ENCODE results near the gene GPR137B.
A peak's percentile ranks its signal among the peaks of the same experiment; 100 is the strongest.
"Not testable (repeated sequence)": the region's sequence is repeated elsewhere in the genome, so short reads cannot be mapped to it uniquely, and the experiment has no call there.

The GPR137B gene

GRCh38 chr1:236142253-236143103, at the start of gene GPR137B:
Gene GPR137B, plus strand, starts transcription at chr1:236142539. Its CDS starts 84 bp downstream, at chr1:236142623.
- peaks cover 4% of the 10 kb centered on the region; the same call in 1 of the 2 replicates for H3K27me3 ChIP-seq (replicated peaks; ENCODE audit: control insufficient read depth, insufficient read depth, low read length)

GRCh38 chr1:236092899-236093298, 49.4 kb upstream of the GPR137B start:
- TF ChIP-seq CTCF (IDR thresholded peaks at IDR 0.05; ENCODE audit: insufficient read depth, low read length, poor library complexity, severe bottlenecking) = no peak
- Histone ChIP-seq H3K27me3 (replicated peaks; ENCODE audit: control insufficient read depth, insufficient read depth, low read length) (no peaks in the 10 kb centered on the region), H3K36me3 (ENCODE audit: control insufficient read depth, insufficient read depth, low read length) (no peaks in the 10 kb centered on the region), H3K4me3 (replicated peaks; ENCODE audit: low read depth, low read length) (no peak overlapping the region)
- no peak for DNase-seq (ENCODE audit: extremely low read depth, insufficient read length)

More at GRCh38 chr1:236142253-236143103, at the start of gene GPR137B:
- peak; percentile 76 for DNase-seq (ENCODE audit: extremely low read depth, insufficient read length)
- H3K36me3 ChIP-seq (ENCODE audit: control insufficient read depth, insufficient read depth, low read length) = peaks cover 4% of the 10 kb centered on the region
- H3K4me3 ChIP-seq (replicated peaks; ENCODE audit: low read depth, low read length) = peak within 1 kb of the TSS; percentile 78
- TF ChIP-seq CTCF (IDR thresholded peaks at IDR 0.05; ENCODE audit: insufficient read depth, low read length, poor library complexity, severe bottlenecking) = no peak

GRCh38 chr1:236095705-236096520, 46.4 kb upstream of the GPR137B start:
- Histone ChIP-seq H3K36me3 (ENCODE audit: control insufficient read depth, insufficient read depth, low read length) (no peaks in the 10 kb centered on the region), H3K27me3 (replicated peaks; ENCODE audit: control insufficient read depth, insufficient read depth, low read length) (no peaks in the 10 kb centered on the region), H3K4me3 (replicated peaks; ENCODE audit: low read depth, low read length) (no peak overlapping the region)
- no peak for TF ChIP-seq CTCF (IDR thresholded peaks at IDR 0.05; ENCODE audit: insufficient read depth, low read length, poor library complexity, severe bottlenecking)
- no peak for DNase-seq (ENCODE audit: extremely low read depth, insufficient read length)

- peak; percentile 83 for DNase-seq (ENCODE audit: extremely low read depth, insufficient read length)
- H3K27me3 ChIP-seq (replicated peaks; ENCODE audit: control insufficient read depth, insufficient read depth, low read length); H3K36me3 ChIP-seq (ENCODE audit: control insufficient read depth, insufficient read depth, low read length); H3K4me3 ChIP-seq (replicated peaks; ENCODE audit: low read depth, low read length): not testable (repeated sequence)
Measured at GRCh38 chr1:236096660-236097482, 45.5 kb upstream of the GPR137B start.

GRCh38 chr1:236098267-236098666, 44.1 kb upstream of the GPR137B start:
- Histone ChIP-seq H3K36me3 (ENCODE audit: control insufficient read depth, insufficient read depth, low read length) (no peaks in the 10 kb centered on the region), H3K27me3 (replicated peaks; ENCODE audit: control insufficient read depth, insufficient read depth, low read length) (no peaks in the 10 kb centered on the region), H3K4me3 (replicated peaks; ENCODE audit: low read depth, low read length) (no peak overlapping the region)
- TF ChIP-seq CTCF (IDR thresholded peaks at IDR 0.05; ENCODE audit: insufficient read depth, low read length, poor library complexity, severe bottlenecking) = no peak
- DNase-seq (ENCODE audit: extremely low read depth, insufficient read length) = no peak
